GM19240 (cell line): ENCODE measurements around the gene AFTPH.

Source experiments
- DNase-seq: peaks from one replicate; pipeline ENCODE4 v3.0.0; 2011; ENCODE audit warnings: low spot score; ENCODE audit not compliant: insufficient read length

Gene AFTPH

DNA sequence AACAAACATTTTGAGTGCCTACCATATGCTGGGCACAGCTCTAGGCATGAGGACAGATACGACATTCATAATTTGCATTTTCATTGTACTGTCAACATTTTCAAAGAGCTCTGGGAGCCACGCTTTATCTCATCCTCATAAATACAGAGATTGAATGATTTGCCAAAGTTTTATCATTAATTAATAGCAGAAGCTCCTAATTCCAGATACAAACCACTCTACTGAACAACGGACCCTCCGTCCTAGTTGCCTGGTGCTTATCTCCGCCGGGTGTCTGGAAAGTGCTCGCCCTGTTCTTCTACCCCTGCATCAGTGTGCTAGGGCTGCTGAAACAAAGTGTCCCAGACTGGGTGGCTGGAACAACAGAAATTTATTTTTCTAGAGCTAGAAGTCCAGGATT is 105.7 kb downstream of the AFTPH start:
- DNase-seq = no peak

DNA sequence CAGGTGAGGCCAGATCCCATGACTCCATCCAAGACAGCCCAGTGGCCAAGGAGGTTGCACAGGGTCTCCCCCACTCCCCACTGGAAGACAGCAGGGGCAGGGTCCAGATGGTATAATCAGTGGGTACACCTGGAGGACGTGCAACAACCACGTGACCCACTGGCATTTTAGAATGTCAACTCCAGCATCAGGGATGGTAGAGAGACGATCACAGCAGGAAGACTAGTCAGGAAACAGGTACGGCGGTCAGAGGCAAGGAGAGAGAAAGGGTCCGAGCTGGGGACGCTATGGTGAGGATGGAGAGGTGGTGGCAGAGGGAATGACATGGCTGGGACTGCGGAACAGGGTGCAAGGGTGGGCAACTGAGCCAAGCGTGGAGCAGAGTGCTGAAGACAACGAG is 106.6 kb downstream of the AFTPH start:
- DNase-seq = no peak

DNA sequence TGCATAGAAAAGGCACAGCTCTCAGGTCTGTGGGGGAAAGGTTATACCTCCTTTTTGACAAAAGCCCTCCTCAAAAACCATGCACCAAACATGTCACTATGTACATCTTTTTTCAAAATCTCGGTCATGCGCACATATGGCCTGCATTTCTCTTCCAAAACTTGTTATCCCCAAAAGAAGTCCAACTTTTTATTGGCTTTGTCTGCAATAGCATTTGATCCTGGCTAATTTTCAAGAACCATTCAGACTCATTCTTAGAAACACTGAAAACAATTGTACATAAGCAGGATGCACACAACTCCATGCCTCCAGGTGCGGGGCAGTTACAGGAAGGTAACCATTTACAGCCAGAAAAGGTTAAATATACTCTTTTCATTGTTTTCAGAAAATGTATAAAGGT is 107.6 kb downstream of the AFTPH start:
- DNase-seq = no peak

DNA sequence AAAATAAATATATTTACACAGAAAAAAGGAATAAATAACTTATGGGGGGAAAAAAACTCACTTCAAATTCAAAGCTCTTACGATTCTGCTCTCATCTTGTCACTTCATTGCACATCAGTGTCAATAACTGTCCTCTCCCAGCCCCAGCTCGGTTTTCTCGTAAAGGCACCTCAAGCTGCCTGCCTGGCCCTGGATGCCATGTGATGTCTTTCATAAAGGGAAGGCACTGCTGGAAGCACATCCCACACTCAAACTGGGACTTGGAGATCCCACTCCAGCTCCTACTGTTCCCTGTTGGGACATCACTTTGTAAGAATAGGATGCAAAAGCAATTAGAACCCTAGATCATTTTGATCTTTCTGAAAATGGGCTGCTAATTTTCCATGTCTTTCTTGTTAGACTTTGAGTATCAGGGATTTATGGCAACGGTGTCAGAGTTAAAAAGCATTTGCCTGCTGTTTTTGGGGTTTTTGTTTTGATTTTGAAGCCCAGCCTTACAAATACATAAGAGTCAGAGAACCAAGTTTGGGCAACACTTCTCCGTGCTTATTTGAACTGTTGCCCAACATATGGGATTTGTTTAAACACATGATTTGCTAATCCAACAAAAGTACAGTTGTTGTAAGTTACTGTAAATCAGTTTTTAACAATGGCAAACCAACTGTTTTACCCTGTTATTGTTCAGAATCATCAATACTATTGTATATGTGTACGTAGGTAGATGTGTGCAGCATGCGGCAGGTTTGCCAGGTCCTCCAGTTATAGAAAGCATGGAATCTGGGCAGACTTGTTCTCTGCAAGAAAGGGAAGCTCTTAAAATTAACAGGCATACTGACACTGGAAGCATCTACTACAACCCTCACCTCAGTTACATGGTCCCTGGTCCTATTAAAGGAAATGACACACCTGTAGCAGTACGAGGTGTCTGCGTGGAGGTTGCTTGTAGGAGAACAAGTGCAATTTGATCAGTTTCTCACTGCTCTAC is 109.0 kb downstream of the AFTPH start:
- DNase-seq = no peak

DNA sequence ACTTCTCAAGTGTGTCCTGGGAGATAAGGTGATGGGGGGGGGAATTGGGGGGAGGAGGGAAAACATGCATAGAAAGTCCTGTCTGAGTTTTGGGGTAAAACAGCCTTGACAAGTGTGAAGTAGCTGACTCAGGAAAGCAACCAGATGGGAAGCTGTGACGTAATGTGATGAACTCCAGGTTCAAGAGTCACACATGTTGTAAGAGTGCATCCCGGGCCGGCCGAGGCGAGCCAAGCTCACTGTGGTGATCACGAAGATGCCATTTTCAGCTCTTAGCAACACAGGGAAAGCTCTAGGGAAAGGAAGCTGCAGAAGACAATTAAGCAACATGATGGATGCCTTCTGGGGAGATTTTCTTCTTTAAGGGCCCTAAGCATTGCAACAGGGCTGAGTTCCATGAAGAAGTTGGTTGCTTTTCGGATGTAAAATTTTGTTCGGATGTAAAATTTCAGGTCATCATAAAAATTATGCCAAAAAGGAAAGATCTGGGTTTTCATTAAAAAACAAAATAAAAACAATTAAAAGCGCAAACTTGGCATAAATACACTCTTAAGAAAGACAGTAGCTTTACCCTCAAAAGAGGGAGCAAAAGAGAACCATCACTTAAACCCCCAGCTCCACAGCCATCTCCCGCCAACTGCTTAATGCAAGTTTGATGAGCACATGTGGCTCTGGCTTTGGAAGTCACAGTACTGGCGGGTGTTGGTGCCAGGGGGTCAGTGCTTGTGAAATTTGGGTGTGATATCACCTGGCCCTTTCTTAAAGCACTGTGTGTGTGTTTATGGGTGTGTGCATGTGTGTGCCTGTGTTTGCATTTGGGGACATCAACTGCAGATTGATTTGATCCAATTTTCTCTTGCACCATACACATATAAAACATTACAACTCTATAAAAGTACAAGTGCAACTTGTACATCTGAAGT is 110.5 kb downstream of the AFTPH start:
- DNase-seq = no peak

DNA sequence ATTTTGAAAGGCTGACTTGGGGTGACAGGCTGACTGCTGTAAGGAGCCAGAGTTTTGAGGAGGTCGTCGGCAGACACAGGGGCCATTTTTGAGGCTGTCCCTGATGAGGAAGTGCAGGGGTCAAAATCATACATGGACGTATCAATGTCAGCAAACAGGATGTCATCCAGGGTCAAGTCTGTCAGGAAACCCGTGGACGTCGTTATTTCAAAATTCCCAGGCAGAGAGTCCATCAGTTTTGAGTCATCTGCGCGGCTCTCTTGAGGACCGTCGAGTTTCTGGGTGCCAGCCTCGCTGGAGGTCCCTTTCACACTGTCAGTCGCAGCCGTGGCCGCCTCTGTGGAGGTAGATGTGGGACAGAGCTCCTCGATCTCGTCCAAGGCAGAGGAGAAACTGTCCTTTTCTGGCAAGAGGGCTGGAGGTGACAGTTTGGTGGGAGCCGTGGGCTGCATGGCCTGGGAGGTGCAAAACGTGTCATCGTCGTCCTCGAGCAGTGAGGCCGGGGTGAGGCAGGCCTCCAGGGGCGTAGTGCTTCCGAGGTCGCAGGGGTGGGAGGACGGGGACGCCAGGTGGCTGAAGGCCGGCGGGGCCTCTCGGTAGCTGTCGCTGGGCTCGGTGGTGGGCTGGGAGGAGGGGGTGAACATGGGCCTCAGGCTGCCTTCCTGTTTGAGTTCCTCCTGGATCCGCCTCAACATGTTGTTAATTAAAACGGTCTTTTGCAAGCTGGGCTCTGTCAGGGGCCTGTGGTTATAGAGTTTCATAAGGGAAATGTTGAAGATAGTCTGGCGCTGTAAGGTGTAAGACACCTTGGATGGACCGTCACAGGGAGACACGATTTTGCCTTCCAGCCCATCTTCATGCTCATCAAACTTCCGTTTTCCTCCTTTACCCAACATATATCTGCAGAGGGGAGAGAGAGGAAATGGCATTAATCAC is 112.1 kb downstream of the AFTPH start:
- DNase-seq = peak; percentile 50

DNA sequence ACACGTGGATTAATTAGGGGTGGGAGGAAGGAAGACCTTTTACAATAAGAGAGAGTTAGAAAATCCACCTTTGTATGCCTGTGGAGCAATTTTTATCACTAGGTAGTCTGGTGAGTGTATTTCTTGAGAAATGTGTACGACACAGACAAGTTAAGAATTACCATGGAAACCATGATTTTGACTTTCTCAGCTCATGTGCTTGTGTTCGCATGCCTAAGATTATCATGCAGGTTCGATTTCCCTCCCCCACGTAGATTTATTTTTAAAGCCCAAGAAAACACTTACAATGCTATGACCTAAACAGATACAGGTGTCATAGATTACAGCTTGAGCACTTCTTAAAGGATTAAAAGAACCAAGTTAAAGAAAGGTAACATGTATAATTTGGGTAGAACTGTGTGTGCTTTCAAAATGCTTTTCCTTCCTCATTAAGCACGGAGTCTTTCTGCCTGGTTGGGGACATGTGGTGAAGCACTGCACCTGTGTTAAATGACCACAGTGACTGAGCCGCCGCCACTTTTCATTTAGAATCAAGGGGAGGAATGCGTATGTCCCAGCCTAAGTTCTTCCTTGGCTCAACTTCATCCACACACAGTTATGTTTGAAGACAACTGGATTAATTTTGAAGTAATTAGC is 113.0 kb downstream of the AFTPH start:
- DNase-seq = peak; percentile 28

DNA sequence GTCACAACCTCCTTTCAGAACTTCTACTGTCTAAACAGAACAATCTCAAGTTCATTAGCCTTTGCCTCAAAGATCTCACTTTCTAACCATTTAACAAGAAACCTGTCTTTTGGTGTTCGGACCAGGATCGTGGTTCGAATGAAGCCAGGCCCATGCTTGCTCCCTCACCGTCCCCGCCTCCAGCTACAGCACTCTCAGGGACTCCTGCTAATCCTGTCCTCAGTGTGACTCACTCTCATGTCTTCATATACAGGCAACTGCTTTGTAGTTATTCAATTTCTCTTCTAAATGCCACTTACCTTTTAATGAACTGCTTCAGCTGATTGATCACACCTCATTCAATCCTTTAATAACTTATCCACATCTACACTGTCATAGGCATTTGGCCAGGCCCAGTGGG is 113.8 kb downstream of the AFTPH start:
- no peak for DNase-seq

DNA sequence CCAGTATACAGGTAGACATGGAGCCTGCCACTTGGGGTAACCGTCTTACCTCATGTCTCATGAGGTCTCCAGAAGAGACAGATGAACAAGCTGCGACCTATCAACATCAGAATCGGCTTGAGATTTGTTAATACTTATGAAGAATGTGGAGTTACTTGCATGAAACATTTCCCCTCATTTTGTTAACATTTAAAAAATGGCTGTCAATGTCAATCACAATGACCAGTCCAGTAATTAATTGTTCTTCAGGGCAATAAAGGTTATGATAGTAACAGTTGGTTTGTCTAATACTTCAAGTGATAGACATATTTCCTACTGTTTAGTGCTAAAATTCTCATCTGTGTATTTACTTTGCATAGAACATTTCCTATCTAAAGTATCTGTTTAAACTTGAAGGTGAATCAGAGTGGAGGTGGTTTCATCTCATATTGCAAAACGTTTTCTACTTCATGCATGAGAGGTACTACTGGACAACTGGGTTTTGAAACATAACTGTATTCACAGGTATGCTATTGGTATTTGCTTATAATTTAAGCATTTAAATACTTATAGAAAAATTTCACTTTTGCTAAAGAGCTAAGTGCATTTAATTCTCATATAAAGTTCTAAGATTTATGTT is 114.5 kb downstream of the AFTPH start:
- no peak for DNase-seq

DNA sequence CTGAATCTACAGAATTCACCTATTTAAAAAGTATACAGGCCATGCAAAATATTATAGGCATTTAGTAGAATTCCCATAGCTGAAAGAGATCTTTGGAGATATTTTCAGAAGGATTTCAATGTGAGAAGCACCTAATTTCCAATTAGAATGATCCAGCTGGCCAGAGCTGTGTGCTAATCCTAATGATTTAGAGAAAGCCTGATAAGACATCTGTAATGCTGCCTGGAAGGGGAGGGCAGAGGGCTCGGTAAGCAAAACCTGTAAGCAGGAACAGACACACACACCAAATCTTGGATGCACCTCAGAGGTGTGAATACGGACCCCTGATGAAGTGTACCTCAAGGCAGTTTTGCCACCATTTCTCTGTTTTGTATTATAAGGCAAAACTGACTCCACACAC is 115.6 kb downstream of the AFTPH start:
- DNase-seq = no peak

DNA sequence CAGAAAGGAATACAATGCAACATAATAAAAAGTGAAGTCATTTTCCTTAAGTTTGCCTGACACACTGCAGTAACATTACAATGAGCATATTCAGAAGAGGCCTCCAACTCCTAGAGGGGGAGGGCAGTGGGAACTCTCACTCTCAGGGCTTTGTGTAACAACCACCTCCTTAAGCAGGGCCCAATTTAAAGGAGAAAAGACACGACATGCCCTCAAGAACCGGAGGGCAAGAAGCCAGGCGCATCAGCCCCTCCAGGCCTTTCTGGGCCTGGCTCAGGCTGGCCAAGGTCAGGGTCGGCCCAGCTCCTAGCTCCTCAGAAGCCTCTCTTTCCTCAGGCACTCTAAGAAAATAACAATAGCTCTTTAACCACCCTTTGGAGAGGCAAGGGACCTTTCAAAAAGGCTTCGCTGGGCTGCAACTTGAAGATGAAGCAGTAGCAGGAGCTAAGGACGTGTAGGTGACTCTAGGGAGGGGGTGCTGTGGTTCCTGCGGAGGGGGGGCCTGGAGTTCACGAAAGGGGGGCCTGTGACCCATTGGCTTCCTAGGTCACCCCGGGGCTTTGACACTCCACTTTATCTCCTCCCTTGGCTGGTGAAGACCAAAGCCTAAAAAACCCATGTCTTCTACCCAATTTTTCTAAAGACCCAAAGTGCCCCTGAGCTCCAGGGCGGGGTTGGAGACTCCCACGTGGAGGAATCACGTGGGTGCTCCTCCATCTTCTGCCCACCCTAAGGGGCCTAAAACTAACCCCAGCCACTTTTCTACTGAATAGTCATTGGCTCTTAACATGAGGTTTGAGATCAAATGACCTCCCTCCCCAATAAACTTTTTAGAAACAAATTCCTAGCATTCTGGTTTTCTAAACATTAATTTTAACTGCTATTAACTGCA is 116.3 kb downstream of the AFTPH start:
- DNase-seq = no peak

DNA sequence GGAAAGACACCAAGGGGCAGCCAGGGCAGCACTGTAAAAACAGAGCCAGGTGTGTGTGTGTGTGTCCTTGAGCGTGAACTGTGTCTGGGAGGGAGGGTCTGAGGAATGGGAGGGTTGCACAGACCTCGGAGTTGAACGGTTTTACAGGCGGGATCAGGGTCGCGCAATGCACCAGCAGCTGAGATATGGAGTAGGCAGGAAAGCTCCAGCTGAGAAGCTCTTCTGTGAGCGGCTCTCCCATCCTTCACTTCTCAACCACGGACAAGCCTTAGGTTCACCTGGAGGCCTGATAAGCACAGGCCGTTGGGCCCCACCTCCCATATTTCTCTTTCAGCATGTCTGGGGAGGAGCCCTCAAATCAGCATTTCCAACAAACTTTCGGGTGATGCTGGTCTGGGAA is 117.5 kb downstream of the AFTPH start:
- DNase-seq = no peak
